ACC112 (cell line): Measurements from ENCODE around the gene CPNE9.

Experiments
- H2AFZ ChIP-seq: fragments of 200-600 bp; sonication (generic); one replicate; pipeline ENCODE4 v1.6.0; 2017; ENCODE audit warnings: antibody characterized with exemption, low read length; ENCODE audit not compliant: unreplicated experiment
- H3K27ac ChIP-seq: fragments of 200-600 bp; sonication (generic); 2 replicates; pipeline ENCODE4 v1.5.1; 2014; ENCODE audit warnings: low read depth, mild to moderate bottlenecking, antibody characterized with exemption, low read length, moderate library complexity
- H3K27me3 ChIP-seq: fragments of 200-600 bp; sonication (generic); 2 replicates; pipeline ENCODE4 v1.6.1; 2014; ENCODE audit warnings: mild to moderate bottlenecking, antibody characterized with exemption, low read length, moderate library complexity, mixed read lengths; ENCODE audit not compliant: insufficient read depth
- H3K36me3 ChIP-seq: fragments of 200-600 bp; sonication (generic); 2 replicates; pipeline ENCODE4 v1.6.1; 2016; ENCODE audit warnings: mild to moderate bottlenecking, antibody characterized with exemption, low read length, moderate library complexity, mixed read lengths; ENCODE audit not compliant: insufficient read depth
- H3K4me1 ChIP-seq: fragments of 200-600 bp; sonication (generic); one replicate; pipeline ENCODE4 v1.6.1; 2016; ENCODE audit warnings: low read length, mixed read lengths; ENCODE audit not compliant: insufficient read depth, unreplicated experiment, control insufficient read depth
- H3K4me3 ChIP-seq: fragments of 200-600 bp; sonication (generic); 2 replicates; pipeline ENCODE4 v1.5.1; 2014; ENCODE audit warnings: mild to moderate bottlenecking, low read depth, low read length
- H3K79me2 ChIP-seq: fragments of 200-600 bp; sonication (generic); one replicate; pipeline ENCODE4 v1.6.0; 2016; ENCODE audit warnings: low read length; ENCODE audit not compliant: control insufficient read depth, unreplicated experiment, insufficient read depth

The CPNE9 gene

DNA sequence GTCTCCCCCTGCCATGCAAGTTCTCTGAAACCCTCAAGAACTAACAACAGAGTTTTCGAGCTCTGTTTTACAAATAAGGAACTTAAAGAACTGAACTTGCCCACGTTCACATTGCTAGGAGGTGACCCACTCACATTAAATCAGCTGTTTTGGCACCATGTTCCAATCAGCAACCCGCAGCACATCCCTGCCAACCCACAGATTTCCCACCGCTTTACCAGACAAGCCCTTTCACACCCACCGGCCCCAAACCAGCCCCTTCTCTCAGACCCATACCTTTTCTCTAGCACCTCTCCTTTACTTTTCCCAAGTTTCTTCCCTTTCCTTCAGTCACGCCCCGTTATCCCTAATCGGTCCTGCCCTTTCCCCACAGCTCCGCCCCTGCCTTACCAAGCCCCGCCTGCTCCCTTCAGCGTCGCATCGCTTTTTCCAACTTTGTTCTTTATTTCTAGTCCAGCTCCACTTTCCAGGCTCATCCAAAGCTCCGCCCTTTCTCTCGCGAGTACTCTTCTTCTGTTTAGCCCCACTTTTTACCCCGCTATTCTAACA is 27.1 kb downstream of the CPNE9 start:
- H3K27me3 ChIP-seq = no peaks in the 10 kb centered on the region
- peaks cover 30% of the 10 kb centered on the region for H3K4me1 ChIP-seq
- peak overlapping the region; percentile 91 for H2AFZ ChIP-seq
- H3K36me3 ChIP-seq = no peaks in the 10 kb centered on the region
- peak overlapping the region; percentile 71 for H3K27ac ChIP-seq
- H3K79me2 ChIP-seq = peaks cover 31% of the 10 kb centered on the region
- peak overlapping the region; percentile 84 for H3K4me3 ChIP-seq

DNA sequence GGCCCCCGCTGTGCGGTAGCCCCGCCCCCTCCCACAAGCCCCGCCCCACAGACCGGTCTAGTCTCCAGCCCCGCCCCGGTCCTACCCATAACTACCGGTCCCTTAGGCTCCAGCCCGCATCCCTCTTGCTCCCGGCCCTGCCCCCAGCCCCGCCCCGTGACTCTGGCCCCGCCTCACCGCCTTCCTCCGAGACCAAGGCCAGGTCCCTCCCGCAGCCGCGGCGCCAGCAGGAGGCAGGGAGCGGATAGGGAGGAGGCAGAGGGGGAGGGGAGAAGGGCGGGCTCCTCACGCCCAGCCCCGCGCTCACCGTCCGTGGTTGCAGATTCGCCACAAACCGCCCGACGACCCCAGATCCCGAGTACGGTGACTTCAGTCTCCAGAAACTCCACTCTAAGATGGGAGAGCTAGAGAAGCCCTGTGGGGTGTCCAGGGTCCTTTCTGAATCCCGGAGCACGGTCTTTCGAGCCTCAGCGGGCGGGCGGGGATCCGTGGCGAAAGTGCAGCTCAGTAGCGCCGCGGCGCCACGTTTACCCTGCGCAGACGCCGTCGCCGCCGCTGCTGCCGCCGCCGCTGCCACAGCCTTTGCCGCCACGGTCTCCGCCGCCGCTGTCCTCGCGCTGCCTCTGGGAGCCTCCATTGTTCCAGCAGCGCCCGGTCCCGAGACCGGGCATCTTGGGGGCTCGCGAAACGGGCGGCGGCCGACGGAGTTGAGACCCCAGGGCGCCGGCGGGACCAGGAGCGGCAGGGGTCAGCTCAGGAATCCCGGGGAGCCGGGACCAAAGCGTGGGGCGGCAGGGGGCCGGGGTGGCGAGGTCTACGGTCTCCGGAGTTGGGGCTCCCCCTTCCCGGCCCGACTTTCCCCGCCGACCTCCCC is 27.8 kb downstream of the CPNE9 start, which contains the start of gene BRPF1:
TSS of gene BRPF1 (plus strand) at position 530 of the 874 bp plus-strand sequence. CDS start 2,406 bp downstream, outside the sequence.
- H2AFZ ChIP-seq = peak within 1 kb of the TSS; percentile 91
- H3K79me2 ChIP-seq = peaks cover 36% of the 10 kb centered on the region
- peak within 1 kb of the TSS; percentile 90 for H3K27ac ChIP-seq
- peak within 1 kb of the TSS; percentile 84 for H3K4me3 ChIP-seq
- peaks cover 1% of the 10 kb centered on the region; the same call in 1 of the 2 replicates for H3K36me3 ChIP-seq
- peaks cover 32% of the 10 kb centered on the region for H3K4me1 ChIP-seq
- H3K27me3 ChIP-seq = no peaks in the 10 kb centered on the region

DNA sequence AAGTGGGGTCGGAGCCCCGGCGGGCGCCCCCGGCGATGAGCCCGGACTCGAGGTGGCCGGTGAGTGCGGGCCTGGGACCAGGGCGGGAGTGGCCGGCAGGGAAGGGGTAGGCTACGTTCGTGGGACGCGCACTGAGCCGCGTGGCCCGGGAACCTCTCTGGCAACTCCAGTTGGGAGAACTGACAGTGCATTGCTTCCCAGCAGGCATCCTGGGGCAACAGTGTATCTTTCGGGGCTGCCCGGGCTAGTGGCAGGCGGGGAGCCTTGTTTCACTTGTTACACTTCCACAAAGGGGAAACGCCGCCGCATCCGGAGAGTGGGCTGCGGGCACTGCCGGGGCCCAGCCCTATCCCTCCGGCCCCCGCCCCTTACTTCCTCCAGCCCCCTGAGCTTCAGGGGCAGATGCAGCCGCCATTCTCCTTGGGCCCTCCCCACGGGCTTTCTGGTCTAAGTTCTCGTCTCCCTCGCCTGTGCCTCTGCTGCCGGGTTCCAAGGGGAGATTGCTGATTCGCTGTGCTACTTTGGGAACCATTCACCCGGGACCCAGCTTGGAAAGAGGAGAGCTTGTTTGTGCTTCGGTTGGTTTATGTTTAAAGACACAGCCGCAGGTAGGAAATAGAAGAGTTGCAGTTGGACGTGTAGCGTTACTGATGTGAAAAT is 28.6 kb downstream of the CPNE9 start:
- Histone ChIP-seq H3K27ac (peak overlapping the region; percentile 90; the same call in 1 of the 2 replicates), H3K27me3 (no peaks in the 10 kb centered on the region), H3K36me3 (peaks cover 5% of the 10 kb centered on the region), H3K79me2 (peaks cover 42% of the 10 kb centered on the region), H3K4me3 (peak overlapping the region; percentile 84), H2AFZ (peak overlapping the region; percentile 3), H3K4me1 (peaks cover 27% of the 10 kb centered on the region)

DNA sequence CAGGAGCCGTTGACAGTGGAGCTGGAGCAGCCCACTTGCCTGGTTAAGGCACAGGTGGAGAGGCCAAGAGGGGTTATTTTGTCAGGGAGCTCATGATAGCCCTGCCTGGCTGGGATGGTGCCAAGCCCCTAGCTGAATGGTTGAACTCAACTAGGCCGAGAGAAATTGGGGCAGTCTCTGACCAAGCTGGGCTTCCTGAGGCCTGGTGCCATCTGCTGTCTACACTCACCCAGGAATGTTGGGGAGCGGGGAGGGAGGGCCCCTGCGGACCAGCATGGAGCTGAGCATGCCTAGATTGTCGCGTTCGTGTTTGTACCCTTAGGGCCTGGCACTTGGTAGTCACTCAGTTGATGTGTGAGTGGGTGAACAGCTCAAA is 29.1 kb downstream of the CPNE9 start:
- Histone ChIP-seq H3K27ac (no peak overlapping the region), H3K36me3 (peaks cover 5% of the 10 kb centered on the region), H3K4me3 (peak overlapping the region; percentile 84), H3K27me3 (no peaks in the 10 kb centered on the region), H3K79me2 (peaks cover 46% of the 10 kb centered on the region), H2AFZ (no peak overlapping the region), H3K4me1 (peaks cover 22% of the 10 kb centered on the region)

GRCh38 chr3:9736831-9737230 is 33.2 kb downstream of the CPNE9 start:
- no peaks in the 10 kb centered on the region for H3K27me3 ChIP-seq
- no peak overlapping the region for H2AFZ ChIP-seq
- H3K27ac ChIP-seq = no peak overlapping the region
- H3K36me3 ChIP-seq = peaks cover 22% of the 10 kb centered on the region
- peaks cover 15% of the 10 kb centered on the region for H3K4me1 ChIP-seq
- peaks cover 59% of the 10 kb centered on the region for H3K79me2 ChIP-seq
- no peak overlapping the region for H3K4me3 ChIP-seq

GRCh38 chr3:9739181-9739580 is 35.5 kb downstream of the CPNE9 start:
- Histone ChIP-seq H3K27ac (no peak overlapping the region), H2AFZ (no peak overlapping the region), H3K4me3 (no peak overlapping the region), H3K79me2 (peaks cover 35% of the 10 kb centered on the region), H3K36me3 (peaks cover 28% of the 10 kb centered on the region), H3K27me3 (no peaks in the 10 kb centered on the region), H3K4me1 (peaks cover 3% of the 10 kb centered on the region)

DNA sequence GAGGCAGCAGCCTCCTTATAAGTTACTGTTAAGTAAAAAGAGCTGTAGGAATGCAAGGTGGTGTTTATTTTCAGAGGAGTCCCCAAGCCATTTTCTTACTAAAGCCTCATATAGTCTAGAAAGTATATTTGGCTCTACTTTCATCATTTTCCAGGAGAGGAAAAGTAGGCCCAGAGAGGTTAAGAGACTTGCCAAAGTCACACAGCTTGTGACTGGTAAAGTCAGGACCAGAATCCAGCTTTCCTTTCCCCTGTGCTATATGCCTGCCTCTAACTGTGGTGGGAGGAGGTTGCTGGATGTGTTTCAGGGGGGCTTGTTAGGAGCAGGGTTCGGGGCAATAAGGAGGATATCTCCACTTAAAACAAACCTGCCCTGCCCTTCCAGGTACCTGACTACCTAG is 38.9 kb downstream of the CPNE9 start:
- H3K4me1 ChIP-seq = peaks cover 20% of the 10 kb centered on the region
- peaks cover 23% of the 10 kb centered on the region; the same call in 1 of the 2 replicates for H3K36me3 ChIP-seq
- no peaks in the 10 kb centered on the region for H3K27me3 ChIP-seq
- no peak overlapping the region for H3K27ac ChIP-seq
- H3K79me2 ChIP-seq = peaks cover 16% of the 10 kb centered on the region
- H3K4me3 ChIP-seq = no peak overlapping the region
- H2AFZ ChIP-seq = no peak overlapping the region

DNA sequence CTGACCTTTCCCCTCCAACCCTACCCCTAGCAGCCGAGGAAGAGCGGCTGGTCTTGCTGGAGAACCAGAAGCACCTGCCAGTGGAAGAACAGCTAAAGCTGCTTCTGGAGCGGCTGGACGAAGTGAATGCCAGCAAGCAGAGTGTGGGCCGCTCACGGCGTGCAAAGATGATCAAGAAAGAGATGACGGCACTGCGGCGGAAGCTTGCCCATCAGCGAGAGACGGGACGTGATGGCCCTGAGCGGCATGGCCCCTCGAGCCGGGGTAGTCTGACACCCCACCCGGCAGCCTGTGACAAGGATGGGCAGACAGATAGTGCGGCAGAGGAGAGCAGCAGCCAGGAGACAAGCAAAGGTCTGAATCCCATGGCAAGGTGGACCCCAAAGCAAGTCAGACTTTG is 39.9 kb downstream of the CPNE9 start:
- no peak overlapping the region for H3K4me3 ChIP-seq
- peaks cover 27% of the 10 kb centered on the region; the same call in 1 of the 2 replicates for H3K36me3 ChIP-seq
- no peak overlapping the region for H3K27ac ChIP-seq
- H3K4me1 ChIP-seq = peaks cover 29% of the 10 kb centered on the region
- no peaks in the 10 kb centered on the region for H3K27me3 ChIP-seq
- no peak overlapping the region for H2AFZ ChIP-seq
- H3K79me2 ChIP-seq = peaks cover 13% of the 10 kb centered on the region

DNA sequence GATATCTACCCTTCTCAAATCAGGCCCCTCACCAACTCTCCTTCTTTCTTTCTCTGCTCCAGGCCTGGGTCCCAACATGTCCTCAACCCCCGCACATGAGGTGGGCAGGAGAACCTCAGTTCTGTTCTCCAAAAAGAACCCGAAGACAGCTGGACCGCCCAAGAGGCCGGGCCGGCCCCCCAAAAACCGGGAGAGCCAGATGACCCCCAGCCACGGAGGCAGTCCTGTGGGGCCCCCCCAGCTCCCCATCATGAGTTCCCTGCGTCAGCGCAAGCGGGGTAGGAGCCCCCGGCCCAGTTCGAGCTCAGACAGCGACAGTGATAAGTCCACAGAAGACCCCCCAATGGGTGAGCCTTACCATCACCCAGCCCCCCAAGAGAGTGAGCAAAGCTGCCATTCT is 40.5 kb downstream of the CPNE9 start:
- H3K36me3 ChIP-seq = peaks cover 22% of the 10 kb centered on the region; the same call in 1 of the 2 replicates

GRCh38 chr3:9745521-9745920 is 41.9 kb downstream of the CPNE9 start:
- H3K79me2 ChIP-seq = peaks cover 4% of the 10 kb centered on the region
- no peak overlapping the region for H3K27ac ChIP-seq
- peaks cover 34% of the 10 kb centered on the region for H3K4me1 ChIP-seq
- H3K4me3 ChIP-seq = no peak overlapping the region
- no peaks in the 10 kb centered on the region for H3K27me3 ChIP-seq
- no peak overlapping the region for H2AFZ ChIP-seq
- H3K36me3 ChIP-seq = peaks cover 15% of the 10 kb centered on the region; the same call in 1 of the 2 replicates

More for the DNA sequence above, 40.5 kb downstream of the CPNE9 start:
- Histone ChIP-seq H3K79me2 (peaks cover 8% of the 10 kb centered on the region), H3K4me3 (no peak overlapping the region), H3K27ac (no peak overlapping the region), H3K27me3 (no peaks in the 10 kb centered on the region), H3K4me1 (peaks cover 32% of the 10 kb centered on the region), H2AFZ (no peak overlapping the region)
